ENCODE data around the gene TRIM43.
"Not testable (repeated sequence)": the region's sequence is repeated elsewhere in the genome, so short reads cannot be mapped to it uniquely, and the experiment has no call there.

GRCh38 chr2:95595012-95595411, 3.2 kb downstream of the TRIM43 start:
- not testable (repeated sequence) for TF ChIP-seq CTCF (conservative IDR thresholded peaks at IDR 0.05 in 1 of 2, IDR thresholded peaks at IDR 0.05 in 1 of 2; ENCODE audit: low read depth in 1 of 2, low read length in 2 of 2); EZH2 (IDR thresholded peaks at IDR 0.05; ENCODE audit: low read length, missing control alignments)
